Fibroblast of lung (primary cell): Measurements from ENCODE around the gene MYH3.

Source experiments
- CTCF ChIP-seq, 2 donors: IDR thresholded peaks in 1 of 2; conservative IDR thresholded peaks in 1 of 2; 1 replicate in 1 of 2; 2 replicates in 1 of 2; pipeline ENCODE4 v1.5.1; 2011 to 2012; ENCODE audit warnings: low read length in 2 of 2, control low read depth in 1 of 2, inconsistent platforms in 1 of 2, low read depth in 1 of 2, mild to moderate bottlenecking in 1 of 2
- EZH2 ChIP-seq: IDR thresholded peaks from 2 replicates; pipeline ENCODE4 v1.5.1; 2012; ENCODE audit warnings: low read length, control low read depth, mild to moderate bottlenecking; ENCODE audit errors: missing control alignments

GRCh38 chr17:10668775-10669174 is 11.7 kb upstream of the MYH3 start:
- TF ChIP-seq EZH2, result no peak
- TF ChIP-seq CTCF (conservative IDR thresholded peaks at IDR 0.05 in 1 of 2, IDR thresholded peaks at IDR 0.05 in 1 of 2; ENCODE audit: low read depth in 1 of 2, low read length in 2 of 2), result no peak
